NCI-H345 (cell line): Measurements from ENCODE around the gene BSND.

Source experiments
- DNase-seq: peaks from one replicate; lab custom pipeline; 2025; lab: John Stamatoyannopoulos, UW

The BSND gene

DNA sequence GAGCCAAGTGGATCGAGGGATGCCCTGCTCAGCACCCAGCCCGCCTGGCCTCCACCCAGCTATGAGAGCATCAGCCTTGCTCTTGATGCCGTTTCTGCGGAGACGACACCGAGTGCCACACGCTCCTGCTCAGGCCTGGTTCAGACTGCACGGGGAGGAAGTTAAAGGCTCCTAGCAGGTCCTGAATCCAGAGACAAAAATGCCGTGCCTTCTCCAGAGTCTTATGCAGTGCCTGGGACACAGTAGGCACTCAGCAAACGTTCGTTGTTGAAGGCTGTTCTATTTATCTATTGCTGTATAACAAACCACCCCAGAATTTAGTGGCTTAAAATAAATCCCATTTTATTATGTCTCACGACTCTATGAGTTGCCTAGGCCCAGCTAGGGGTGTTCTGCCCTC, 6.8 kb upstream of the BSND start:
- DNase-seq = no peak

DNA sequence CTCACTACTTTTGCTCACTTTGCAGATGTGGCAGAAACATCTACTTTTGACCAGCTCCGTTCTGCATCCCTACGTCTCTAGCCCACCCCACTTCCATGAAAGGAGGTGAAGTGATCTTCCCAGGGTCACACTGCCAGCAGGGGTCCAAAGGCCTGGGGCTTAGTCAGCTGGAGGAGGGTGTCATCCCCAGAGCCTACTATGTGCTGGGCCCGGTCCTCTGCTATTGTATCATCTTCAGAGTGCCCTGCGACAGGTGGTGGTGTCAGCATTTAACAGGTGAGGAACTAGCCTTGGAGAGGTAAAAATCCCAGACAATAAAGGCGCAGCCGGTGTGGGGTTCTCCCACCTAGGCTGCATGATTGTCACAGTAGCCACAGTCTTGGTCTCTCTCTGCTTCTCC, 5.6 kb upstream of the BSND start:
- DNase-seq = no peak

DNA sequence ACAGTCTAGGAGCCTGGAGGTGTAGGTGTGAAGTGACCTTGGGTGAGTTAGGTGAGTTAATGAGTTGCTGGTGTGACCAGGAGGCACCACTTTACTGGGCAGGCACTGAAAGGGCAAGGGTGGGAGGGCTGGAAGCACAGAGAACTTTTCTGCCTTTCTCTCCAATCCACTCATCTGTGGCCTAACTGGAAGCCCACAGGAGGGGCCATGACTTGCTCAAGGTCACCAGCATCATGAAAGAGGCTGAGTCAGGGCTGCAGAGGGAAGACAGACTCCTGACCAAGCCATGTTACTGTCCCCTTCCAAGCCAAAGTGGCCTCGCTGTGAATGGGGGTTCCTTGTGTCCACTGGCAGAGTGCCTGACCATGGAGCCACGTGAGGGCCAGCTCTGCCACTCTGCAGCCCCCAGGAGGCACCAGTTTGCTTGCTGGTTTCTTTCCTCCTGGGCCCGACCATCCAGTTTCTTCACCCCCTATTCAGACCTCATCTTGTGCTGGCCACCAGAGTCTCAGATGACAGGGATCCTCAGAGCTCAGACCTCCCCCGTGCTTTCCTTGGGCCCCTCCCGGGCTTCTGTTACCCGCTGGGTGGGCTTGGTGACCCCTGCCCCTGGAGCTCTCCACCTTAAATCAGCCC, 4.3 kb upstream of the BSND start:
- no peak for DNase-seq

DNA sequence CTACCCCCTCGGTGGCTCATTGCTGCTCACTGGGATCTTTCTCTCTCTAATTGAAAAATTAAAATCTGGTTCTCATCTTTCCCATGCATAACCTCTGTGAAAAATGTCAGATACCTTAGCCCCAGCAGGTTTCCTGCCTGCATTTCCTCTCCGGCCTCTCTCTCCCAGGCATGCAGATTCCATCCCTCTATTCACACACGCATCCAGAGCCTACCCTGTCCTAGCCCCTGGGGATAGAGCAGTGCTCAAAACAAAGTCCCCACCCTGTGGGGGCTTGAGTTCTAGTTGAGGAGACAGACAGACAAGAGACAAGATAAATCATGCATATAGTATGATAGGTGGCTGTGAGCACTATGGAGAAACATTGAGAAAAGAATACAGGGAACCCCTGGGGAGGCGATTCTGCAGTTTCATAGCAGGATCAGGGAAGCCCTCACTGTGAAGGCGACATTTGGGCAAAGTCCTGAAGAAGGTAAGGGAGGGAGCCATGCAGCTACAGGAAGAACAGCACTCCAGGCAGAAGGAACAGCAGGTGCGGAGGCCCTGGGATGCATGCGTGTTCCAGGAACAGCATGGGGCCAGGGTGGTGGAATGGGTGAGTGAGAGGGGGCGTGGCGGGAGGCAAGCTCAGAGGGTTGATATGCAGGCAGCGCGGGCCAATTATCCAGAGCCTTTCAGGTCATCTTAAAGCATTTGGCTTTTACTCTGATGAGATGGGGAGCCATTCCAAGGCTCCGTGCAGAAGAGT, 3.5 kb upstream of the BSND start:
- peak; percentile 21 for DNase-seq

DNA sequence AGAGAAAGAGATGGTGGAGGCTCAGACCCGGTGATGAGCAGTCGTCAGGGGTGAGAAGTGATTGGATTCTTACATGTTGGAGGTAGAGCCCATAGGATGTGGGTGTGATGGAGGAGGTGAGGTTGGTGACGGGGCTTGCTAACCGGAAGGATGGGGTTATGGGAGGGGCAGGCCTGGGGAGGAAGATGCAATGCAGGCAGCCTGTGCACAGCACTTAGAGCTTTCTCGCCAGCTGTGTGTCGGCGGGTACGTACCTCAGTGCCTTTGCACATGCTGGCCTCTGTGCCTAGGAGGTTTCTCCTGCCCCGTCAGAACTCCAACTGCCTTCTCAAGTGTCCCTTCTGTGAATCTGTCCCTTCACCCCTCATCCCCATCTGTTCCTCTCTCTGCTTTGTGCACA, 2.9 kb upstream of the BSND start:
- no peak for DNase-seq

DNA sequence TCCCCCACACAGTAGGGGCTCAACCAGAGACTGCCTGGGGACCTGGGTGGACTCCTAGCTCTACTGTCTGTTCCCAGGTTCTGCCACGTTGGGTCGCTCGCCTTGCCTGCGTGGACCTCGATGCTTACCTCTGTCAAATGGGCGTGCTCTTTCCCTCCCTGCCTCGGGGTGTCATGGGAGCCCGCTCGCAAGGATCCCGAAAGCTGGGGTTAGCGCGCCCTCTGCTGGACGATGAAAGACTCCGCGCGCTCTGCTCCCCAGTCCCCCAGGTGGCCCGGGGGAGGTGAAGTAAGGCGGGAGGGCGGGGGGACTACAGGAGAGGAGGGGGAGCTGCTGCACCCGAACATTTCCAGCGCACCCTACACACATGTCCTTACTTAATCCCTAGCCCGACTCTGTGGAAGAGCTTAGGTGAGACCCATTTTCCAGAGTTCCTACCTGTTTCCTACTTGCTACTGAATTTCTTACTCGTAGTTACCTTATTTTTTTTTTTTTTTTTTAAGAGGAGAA, 2.3 kb upstream of the BSND start:
- DNase-seq = peak; percentile 70

DNA sequence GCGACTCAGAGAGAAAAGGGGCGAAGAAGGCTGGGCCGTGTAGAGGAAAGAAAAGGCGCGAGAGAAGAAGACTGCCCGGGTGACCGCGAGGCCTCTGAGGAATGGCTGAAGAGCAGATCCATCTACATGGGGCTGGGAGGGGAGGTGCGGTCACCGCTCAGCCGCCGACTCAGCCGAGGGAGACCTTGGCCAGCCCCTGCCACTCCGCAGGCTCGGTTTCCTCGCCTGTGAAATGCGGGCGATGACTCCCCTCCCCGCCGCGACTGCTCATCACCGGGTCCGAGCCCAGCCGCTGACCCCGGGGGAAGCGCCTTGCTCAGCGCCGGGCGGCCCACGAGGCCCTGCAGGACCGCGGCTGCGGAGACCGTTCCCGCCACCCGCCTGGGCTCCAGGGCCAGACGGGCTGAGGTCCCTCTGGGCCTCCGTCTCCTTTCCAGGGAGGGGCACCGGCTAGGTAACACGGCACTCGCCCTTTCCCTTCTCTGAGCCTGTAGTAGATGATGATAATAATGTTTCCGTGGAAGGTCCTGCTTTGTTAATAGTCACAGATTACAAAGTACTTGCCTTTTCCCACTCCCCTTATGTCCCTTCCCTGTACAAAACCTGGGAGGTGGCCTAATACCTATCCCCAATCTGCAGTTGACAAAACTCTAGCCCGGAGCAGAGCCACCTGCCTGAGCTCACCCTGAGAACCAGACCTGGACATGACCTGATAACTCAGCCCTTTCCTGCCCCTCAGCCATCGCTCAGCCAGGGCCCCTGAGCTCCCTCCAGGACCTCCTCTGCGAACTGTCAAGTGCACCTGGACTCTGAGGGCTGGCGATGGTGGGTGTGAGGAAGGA, 1.6 kb upstream of the BSND start:
- no peak for DNase-seq

DNA sequence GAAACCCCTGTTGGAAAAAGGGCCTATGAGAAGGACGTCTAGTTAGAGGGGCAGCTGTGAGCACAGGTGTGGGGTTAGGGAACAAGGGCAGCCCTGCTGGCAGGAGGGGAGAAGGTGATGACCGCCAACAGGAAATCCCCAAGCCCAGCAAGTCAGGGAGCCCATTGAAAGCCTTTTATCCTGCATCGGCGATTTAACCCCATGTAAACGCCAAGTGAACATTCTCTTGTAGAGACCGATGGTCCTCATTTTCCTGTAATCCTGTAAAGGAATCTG, 1.1 kb upstream of the BSND start:
- DNase-seq = no peak

DNA sequence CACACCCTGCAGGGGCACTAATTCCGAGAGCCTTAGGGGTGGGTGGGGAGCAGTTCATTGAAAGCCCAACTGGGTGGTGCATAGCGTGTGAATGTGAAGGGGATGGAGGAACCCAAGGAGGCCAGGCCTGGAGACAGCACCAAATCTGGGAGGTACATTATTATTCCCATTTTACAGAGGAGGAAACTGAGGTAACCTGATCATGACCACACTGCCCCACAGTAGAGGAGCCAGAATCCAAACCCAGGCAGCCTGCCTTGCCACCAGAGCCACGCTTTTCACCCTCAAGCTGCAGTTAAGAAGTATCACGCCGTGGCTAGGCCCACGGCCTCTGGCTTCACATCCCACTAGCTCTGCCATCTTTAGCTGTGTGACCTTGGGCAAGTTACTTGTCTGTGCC, 633 bp upstream of the BSND start:
- DNase-seq = no peak

DNA sequence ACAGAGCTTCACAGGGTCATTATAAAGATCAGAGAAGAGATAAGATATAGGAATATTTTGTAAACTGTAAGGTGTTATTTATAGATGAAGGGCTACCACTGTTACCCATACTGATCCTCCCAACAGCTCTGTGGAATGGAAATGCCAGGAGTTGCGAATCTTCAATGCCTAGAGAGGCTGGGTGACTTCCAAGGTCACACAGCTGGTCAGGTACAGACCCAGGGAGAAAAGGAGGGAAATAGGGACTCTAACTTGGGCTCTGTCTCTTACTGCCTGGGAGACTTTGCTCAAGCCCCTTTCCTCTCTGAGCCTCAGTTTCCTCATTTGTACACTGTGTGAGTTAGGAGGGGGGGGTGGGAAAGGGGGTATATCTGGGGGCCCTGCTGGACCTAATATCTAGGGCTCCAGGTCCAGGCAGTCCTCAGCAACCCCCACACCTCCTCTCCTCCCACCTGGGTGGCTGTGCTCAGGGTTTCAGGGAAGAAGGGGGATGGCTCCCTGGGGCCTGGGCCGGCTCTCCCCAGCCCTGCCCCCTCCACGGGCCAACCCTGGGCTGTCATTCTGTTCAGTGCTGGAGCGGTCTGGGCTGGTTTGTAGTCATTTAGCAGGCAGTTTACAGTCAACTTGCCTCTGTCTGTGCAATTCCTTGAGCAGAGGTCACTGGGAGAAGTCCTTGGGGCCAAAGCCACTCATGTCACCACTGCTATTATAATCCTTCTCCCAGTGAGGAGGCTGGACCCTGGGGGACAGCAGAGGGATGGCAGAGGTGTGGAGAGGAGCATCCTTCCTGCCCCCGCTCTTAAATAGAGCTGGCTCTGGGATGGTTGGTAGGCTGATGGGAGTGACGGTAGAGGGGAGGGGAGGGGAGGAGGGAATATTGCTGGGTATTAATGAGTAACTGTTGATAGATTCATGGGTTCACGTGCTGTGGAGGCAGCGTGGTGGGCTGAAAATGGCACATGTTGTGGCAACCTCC, 1.7 kb downstream of the BSND start:
- no peak for DNase-seq

DNA sequence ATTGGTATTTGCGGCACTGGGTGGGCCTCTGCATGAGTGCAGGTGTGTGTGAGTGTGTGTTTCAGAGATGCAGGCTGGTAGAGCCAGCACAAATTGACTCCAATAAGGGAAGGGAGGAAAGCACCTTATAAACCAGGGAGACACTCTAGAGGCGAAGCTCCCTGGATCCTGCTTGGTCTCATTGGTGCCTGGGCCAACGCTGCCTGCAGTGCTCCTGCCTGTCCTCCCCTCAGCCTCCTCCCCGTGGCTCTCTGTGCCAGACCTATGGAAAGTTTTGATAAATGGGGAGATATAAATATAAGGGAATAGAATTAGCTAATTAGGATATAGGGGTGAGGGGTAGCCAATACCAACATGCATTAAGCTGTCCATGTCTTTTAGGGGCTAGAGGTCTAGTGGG, 2.6 kb downstream of the BSND start:
- DNase-seq = no peak

DNA sequence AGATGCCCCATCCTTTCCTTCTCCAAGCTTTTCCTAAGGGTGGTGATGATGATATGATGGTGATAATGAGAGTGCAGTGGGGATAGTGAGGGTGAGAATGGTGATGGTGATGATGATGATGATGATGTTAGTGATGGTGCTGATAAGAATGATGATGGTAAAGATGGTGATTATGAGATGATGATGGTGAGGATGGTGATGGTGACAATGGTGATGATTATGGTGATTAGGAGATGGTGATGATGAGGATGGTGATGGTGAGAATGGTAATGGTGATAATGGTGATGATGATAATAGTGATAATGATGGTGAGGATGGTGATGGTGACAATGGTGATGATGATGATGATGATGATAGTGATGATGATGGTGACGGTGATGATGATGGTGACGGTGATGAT, 4.0 kb downstream of the BSND start:
- DNase-seq = no peak

DNA sequence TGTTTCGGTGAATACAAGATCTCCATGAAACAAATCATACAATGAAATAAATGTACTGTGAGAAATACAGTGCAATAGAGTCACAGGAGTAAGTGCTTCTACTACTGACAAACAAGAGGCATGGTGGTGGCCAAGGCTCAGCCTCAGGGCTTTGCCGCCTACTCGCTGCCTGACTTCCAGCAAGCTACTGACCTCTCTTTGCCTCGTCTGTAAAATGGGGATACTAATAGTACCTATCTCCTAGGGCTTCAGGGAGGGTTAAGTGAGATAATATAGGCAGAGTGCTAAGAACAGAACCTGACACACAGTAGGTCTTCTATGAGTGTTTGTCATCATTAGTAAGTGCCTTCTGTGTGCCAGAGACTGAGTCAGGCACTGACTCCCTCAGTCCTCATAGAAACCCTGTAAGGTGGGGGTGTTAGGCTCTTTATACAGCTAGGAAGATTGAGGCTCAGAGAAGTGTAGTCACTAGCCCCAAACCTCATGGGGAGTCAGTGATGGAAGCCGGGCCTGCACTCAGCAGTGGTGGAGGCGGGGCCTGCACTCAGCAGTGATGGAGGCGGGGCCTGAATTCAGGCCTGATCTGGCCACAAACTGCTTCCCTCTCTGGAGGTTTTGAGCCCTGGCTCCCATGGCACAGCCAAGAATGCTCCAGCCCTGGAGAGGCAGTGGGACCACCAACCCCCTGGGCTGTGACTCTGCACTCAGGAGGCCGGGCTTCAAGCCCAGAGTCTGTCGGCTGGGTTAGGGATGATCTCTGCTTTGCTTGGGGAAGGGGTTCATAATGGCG, 6.8 kb downstream of the BSND start:
- DNase-seq = no peak

DNA sequence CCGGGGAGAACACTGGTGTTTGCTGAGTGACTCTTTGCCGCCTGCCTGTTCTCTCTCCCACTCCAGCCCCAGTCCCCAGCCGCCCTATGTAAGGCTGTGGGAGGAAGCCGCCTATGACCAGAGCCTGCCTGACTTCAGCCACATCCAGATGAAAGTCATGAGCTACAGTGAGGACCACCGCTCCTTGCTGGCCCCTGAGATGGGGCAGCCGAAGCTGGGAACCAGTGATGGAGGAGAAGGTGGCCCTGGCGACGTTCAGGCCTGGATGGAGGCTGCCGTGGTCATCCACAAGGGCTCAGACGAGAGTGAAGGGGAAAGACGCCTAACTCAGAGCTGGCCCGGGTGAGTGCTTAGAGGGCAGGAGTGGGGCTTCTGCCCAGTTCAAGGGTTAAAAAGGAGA, 8.2 kb downstream of the BSND start:
- DNase-seq = no peak

DNA sequence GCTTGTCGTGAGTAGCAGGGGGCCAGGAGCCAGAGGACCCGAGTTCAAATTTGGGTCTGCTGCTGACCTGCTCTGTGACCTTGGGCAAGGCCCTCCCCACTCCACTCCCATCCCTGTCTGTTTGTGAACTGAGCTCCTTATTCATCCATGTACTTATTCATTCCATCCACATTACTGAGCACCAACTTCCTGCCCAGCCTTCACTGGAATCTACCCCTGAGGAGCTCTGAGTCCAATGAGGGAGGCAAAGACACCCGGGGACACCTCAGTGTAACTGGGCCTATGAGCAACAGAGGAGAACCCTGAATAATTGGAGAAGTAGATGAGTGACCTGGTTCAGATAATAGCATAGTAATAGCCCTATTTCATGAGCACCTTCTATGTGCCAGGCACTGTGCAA, 8.9 kb downstream of the BSND start:
- no peak for DNase-seq

DNA sequence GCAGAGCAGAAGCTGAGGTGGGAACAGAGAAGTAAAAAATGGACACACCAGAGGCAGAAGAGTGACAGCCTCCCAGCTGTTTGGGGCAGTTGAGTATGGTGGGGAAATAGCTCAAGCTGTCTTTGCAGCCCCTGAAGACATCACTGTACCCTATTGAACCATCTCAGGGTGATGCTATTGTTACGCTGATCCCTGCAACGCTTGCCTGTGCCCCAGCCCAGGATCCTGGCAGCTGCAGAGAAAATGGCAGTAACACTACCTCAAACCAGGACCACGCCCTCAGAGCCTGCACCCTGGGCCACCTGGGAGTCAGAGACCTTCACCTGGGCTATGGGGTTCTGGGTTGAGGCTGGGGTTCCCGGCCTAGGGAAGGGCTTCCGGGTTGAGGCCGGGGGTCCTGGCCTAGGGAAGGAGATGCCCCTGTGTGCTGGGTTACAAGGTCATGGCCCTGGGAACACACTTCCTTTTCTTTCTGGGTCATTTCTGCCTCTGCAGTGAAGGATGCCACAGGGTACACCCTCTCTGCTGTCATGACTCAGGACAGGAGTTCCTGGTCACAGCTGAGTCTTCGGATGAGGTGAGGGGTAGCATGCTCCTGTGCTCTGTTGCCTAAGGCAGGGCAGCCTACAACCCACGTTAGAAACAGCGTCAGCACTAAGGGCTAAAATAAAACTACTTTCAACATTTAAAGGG, 11.6 kb downstream of the BSND start:
- DNase-seq = no peak

DNA sequence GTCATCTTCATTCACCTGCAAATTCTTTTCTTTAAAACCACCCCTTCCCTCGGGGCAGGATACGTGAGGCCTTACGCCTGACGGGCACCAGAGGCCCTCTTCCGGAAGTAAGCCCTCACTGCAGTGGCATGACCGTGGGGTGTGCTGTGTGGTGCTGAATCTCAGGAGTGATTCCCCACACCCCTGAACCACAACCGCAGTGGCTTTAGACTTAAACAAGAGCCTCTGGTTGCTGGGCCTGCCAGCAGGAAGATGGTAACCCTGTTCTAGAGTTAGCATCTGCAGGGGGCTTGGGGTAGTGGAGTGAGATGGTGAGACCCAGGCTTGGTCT, 12.1 kb downstream of the BSND start:
- no peak for DNase-seq

DNA sequence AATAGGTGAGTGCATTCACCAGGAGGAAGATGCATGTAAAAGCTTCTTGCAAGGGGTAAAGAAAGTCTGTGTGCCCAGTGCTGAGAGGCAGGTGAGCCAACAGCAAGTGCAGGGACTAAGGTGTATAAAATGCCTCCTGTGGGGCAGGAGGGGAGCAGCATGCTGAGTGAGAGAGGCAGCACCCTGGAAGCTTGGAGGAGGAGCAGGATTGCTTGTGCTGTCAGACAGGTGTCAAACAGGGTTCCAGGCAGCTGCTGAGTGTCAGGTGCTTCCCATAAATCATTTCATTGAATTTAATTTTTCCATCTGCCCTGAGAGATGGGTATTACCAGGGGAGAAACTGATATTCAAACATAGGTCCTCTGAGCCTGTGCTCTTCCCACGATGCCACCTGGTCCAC, 13.9 kb downstream of the BSND start:
- DNase-seq = peak; percentile 85

DNA sequence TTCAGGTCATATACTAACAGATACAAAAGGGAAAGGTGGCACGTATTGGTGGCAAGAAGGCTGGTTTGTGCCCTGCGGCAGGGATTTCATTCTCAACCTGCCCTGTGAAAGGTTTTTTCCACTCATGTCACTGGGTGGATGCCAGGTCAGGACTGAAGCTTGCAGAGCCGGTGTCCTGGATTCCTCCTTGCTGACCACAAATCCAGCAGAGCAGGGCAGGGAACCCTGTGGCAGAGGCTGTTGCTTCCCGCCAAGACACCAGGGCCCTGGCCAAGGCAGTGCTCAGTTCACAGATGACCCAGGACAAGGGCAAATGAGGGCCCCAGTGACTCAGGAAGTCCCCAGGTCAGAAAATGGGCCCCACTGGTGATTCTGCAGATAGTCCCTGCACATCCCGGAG, 16.4 kb downstream of the BSND start:
- DNase-seq = no peak

DNA sequence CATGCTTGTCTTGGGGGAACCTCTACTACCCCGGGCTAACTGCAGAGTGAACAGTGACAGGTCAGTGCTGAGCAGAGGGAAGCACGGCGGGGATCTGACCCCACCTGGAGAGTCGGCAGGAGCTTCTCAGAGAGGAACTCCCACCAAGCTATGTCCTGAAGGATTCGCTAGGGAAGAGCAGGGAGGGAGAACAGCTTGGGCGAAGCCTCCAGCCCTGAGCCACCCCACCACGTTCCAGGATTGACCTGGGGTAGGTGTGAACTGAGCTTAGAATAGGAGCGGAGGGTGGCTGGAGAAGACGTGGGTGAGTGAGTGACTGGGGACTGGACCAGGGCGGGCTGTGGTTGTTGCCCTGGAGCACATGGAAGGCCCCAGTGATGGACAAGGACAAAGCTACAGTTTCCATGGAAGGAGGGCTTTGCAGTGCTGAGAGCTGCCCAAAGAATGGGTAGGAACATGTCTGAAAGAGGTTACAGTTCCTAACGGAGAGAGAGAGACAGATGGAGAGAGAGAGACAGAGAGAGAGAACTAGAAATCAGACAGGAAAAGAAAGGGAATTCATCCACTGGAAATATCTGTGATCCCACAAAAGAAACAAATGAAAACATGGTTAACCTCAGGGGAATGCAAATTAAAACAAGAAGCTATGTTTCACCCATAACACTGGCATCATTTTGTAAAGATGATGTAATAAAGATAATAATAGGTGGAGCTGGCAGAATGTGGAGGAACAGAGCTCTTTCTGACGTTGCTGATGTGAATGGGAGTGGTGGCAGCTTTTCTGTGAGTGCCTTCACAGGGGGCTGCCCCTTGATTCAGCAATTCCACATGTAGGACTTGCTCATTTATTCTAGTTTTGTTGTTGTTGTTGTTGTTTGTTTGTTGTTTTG, 17.2 kb downstream of the BSND start:
- no peak for DNase-seq
